Cardiac fibroblast (primary cell): ENCODE measurements around the gene DBR1.
A peak's percentile ranks its signal among the peaks of the same experiment; 100 is the strongest.

Source experiments
- DNase-seq, 2 donors: peaks; one replicate each; pipeline versions ENCODE4 v3.0.0 to v3.0.0-alpha.2; 2010; ENCODE audit warnings: low read depth in 2 of 2
- H3K4me3 ChIP-seq, 2 donors: replicated peaks in 1 of 2; 1 replicate in 1 of 2; 2 replicates in 1 of 2; pipeline ENCODE4 v1.5.1; 2011; ENCODE audit warnings: low read depth in 2 of 2, low read length in 2 of 2, mild to moderate bottlenecking in 2 of 2, moderate library complexity in 1 of 2
- CTCF ChIP-seq: IDR thresholded peaks from one replicate; pipeline ENCODE4 v1.5.1; 2011; ENCODE audit warnings: low read depth, mild to moderate bottlenecking, low read length, inconsistent platforms

Gene DBR1

GRCh38 chr3:138174421-138175131 lies at the start of gene DBR1:
DBR1 (minus strand) TSS chr3:138174921; CDS start chr3:138174795, 126 bp downstream.
- H3K4me3 ChIP-seq: peak within 1 kb of the TSS; percentile 74 to 92
- TF ChIP-seq CTCF: no peak
- peak; percentile 85 to 88 for DNase-seq

GRCh38 chr3:138222942-138223287 lies 48.2 kb upstream of the DBR1 start:
- no peak for TF ChIP-seq CTCF
- no peak for DNase-seq
- H3K4me3 ChIP-seq: no peak overlapping the region

- TF ChIP-seq CTCF: no peak
- no peak overlapping the region for H3K4me3 ChIP-seq
- DNase-seq: peak in 1 of 2 donors; percentile 29
Measured at GRCh38 chr3:138222131-138222941, 47.6 kb upstream of the DBR1 start.

GRCh38 chr3:138220788-138221187 lies 46.1 kb upstream of the DBR1 start:
- no peak for TF ChIP-seq CTCF
- peak in 1 of 2 donors; percentile 40 for DNase-seq

GRCh38 chr3:138220242-138220641 lies 45.5 kb upstream of the DBR1 start:
- TF ChIP-seq CTCF: no peak
- no peak overlapping the region for H3K4me3 ChIP-seq
- DNase-seq: no peak

More at GRCh38 chr3:138220788-138221187, 46.1 kb upstream of the DBR1 start:
- no peak overlapping the region for H3K4me3 ChIP-seq

- no peak for TF ChIP-seq CTCF
Measured at GRCh38 chr3:138219255-138219654, 44.5 kb upstream of the DBR1 start.

More at GRCh38 chr3:138219255-138219654, 44.5 kb upstream of the DBR1 start:
- peak in 1 of 2 donors; percentile 66 for DNase-seq
- H3K4me3 ChIP-seq: no peak overlapping the region
